Effector CD4-positive, alpha-beta T cell (primary cell): ENCODE data around the gene COL4A1.

Experiments
- DNase-seq: peaks from one replicate; pipeline ENCODE4 v3.0.0-alpha.2; 2020

The COL4A1 gene

GRCh38 chr13:110216006-110216397 is 91.0 kb downstream of the COL4A1 start:
- DNase-seq, result no peak

- no peak for DNase-seq
Observed at GRCh38 chr13:110215606-110216005, 91.4 kb downstream of the COL4A1 start.

GRCh38 chr13:110214637-110215036 is 92.3 kb downstream of the COL4A1 start:
- DNase-seq, result no peak

GRCh38 chr13:110213461-110214074 is 93.4 kb downstream of the COL4A1 start:
- DNase-seq, result no peak

- no peak for DNase-seq
Observed at GRCh38 chr13:110212529-110212928, 94.4 kb downstream of the COL4A1 start.

GRCh38 chr13:110211735-110212134 is 95.2 kb downstream of the COL4A1 start:
- DNase-seq, result no peak

- no peak for DNase-seq
Observed at GRCh38 chr13:110211046-110211445, 95.9 kb downstream of the COL4A1 start.

- DNase-seq, result no peak
Observed at GRCh38 chr13:110210604-110210985, 96.4 kb downstream of the COL4A1 start.

- no peak for DNase-seq
Observed at GRCh38 chr13:110209950-110210603, 96.9 kb downstream of the COL4A1 start.

GRCh38 chr13:110208116-110208515 is 98.8 kb downstream of the COL4A1 start:
- DNase-seq, result no peak

GRCh38 chr13:110206996-110207395 is 100.0 kb downstream of the COL4A1 start:
- no peak for DNase-seq

GRCh38 chr13:110206185-110206584 is 100.8 kb downstream of the COL4A1 start:
- DNase-seq, result no peak

GRCh38 chr13:110201114-110201513 is 105.8 kb downstream of the COL4A1 start:
- DNase-seq, result no peak

- no peak for DNase-seq
Observed at GRCh38 chr13:110200276-110200870, 106.6 kb downstream of the COL4A1 start.

GRCh38 chr13:110199046-110199831 is 107.7 kb downstream of the COL4A1 start:
- DNase-seq, result no peak

- no peak for DNase-seq
Observed at GRCh38 chr13:110197471-110197870, 109.5 kb downstream of the COL4A1 start.

- no peak for DNase-seq
Observed at GRCh38 chr13:110197026-110197425, 109.9 kb downstream of the COL4A1 start.

- no peak for DNase-seq
Observed at GRCh38 chr13:110195547-110196485, 111.1 kb downstream of the COL4A1 start.

- no peak for DNase-seq
Observed at GRCh38 chr13:110194451-110194850, 112.5 kb downstream of the COL4A1 start.

- DNase-seq, result no peak
Observed at GRCh38 chr13:110193491-110193890, 113.5 kb downstream of the COL4A1 start.

- DNase-seq, result no peak
Observed at GRCh38 chr13:110192472-110192871, 114.5 kb downstream of the COL4A1 start.

GRCh38 chr13:110187641-110188161 is 119.3 kb downstream of the COL4A1 start:
- no peak for DNase-seq
